ENCODE results near the gene HTR6. TPM values are rescaled to one million over a fixed set of nuclear protein-coding genes. Genes with fewer than 3 reads are reported as not detected.
A peak's percentile ranks its signal among the peaks of the same experiment; 100 is the strongest.

Gene HTR6
- polyA plus RNA-seq, 1 experiment, result not detected

DNA sequence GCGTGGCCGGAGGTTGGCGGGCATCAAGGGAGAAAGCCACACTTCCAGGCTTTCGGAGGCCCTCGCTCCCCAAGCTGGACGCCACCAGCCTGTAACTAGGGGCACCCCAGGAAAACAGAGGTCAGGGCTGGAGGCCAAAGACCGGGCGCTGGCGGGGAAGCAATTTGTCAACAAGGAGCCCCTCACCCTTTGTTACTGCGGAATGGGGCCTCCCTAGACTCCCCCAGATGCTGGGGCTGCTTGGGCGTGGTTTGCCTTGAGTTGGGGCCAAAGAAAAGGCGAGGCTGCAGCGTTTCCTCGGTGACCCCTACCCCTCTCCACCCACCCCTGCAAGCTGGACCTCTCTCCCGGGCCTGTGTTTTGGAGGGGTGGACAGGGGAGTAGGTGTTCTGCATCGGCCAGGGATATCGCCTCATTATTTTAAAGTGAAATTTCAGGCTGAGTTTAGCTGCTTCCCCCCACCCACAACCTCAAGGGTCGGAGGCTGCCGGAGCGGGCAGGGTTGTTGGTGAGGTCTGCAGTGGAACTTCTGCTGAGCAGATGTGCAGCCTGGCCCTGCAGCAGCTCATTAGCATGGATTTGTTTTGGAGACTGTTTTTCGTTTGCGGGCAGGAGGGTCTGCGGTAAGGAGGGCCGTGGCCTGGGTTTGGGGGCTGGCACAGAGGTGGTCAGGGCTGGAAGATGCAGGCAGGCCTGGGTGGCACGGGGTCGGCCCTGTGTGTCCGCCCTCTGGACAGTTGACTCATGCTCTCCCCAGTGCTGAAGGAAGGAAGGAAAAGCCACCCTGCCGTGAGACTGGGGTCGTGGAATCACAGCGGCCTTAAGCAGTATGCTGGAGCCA is 19.0 kb upstream of the HTR6 start:
- Histone ChIP-seq H3K4me3 (ENCODE audit: low read depth, low read length) (peak overlapping the region; percentile 63), H3K27me3 (ENCODE audit: control insufficient read depth, insufficient read depth, low read length) (no peaks in the 10 kb centered on the region), H3K36me3 (ENCODE audit: control insufficient read depth, insufficient read depth, low read length) (no peaks in the 10 kb centered on the region; the same call in 1 of the 2 replicates)
- no peak for DNase-seq (ENCODE audit: low read depth)
- TF ChIP-seq, protein P1, sequence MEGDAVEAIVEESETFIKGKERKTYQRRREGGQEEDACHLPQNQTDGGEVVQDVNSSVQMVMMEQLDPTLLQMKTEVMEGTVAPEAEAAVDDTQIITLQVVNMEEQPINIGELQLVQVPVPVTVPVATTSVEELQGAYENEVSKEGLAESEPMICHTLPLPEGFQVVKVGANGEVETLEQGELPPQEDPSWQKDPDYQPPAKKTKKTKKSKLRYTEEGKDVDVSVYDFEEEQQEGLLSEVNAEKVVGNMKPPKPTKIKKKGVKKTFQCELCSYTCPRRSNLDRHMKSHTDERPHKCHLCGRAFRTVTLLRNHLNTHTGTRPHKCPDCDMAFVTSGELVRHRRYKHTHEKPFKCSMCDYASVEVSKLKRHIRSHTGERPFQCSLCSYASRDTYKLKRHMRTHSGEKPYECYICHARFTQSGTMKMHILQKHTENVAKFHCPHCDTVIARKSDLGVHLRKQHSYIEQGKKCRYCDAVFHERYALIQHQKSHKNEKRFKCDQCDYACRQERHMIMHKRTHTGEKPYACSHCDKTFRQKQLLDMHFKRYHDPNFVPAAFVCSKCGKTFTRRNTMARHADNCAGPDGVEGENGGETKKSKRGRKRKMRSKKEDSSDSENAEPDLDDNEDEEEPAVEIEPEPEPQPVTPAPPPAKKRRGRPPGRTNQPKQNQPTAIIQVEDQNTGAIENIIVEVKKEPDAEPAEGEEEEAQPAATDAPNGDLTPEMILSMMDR (IDR thresholded peaks at IDR 0.05; ENCODE audit: insufficient read depth, low read depth, low read length), result no peak
- CTCF ChIA-PET, result interaction anchor here (0.7 to 1.9 kb wide), 6 partner anchors 11 to 334 kb away, joined by 3 to 4 read pairs (median 3); partner anchors contain the start of genes AKR7A2 and SLC66A1
- POLR2A ChIA-PET, result interaction anchor here (0.5 to 0.7 kb wide), 3 partner anchors 159 to 722 kb away, joined by 3 to 4 read pairs (median 3); no protein-coding TSS in a partner anchor

DNA sequence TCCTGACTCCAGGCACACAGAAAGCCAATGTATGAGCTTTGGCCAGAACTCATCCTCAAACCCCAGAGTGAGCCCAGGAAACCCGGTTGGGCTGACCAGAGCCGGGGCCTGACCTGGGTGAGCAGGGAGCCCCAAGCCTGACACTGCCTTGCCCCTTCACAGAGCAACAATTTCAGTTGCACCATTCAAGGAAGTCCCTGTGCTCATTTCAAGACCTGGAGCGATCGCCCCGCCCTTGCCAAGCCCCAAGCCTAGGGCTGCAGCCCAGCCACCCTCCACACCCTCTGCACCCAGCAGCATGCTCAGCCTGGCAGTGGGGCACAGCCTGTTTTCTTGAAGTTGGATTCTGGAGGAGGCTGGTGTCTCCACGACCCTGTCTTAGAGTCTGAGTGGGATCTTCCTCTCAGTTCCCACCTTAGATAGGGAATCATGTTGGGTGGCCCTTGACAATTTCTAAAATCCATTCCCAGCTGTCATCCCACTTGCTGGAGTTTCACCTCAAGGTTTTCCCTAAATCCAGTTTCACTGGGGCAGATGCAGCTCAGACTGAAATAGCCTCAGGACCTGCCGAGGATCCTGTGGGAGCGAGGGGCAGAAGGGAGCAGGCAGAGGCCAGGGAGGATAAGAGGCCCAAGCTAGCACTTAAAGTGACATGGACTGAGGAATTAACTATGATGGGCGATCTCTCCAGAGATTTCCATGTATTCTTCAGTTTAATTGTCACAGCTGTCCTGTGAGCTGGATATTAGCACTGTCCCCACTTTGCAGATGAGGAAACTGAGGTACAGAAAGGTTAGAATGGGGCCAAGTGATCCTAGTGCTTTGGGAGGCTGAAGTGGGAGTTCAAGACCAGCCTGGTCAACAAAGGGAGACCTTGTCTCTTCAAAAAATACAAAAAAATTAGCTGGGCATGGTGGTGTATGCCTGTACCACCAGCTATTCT is 18.0 kb upstream of the HTR6 start:
- TF ChIP-seq, protein P1 (IDR thresholded peaks at IDR 0.05; ENCODE audit: insufficient read depth, low read depth, low read length), result no peak
- POLR2A ChIA-PET, result no interaction called here
- CTCF ChIA-PET, result interaction anchor here (0.7 to 1.9 kb wide), 11 partner anchors 10 to 335 kb away, joined by 3 to 5 read pairs (median 3); partner anchors contain the start of genes AKR7A2 and SLC66A1
- no peak for DNase-seq (ENCODE audit: low read depth)
- peak overlapping the region; percentile 63 for H3K4me3 ChIP-seq (ENCODE audit: low read depth, low read length)
- H3K36me3 ChIP-seq (ENCODE audit: control insufficient read depth, insufficient read depth, low read length), result no peaks in the 10 kb centered on the region; the same call in 1 of the 2 replicates
- H3K27me3 ChIP-seq (ENCODE audit: control insufficient read depth, insufficient read depth, low read length), result no peaks in the 10 kb centered on the region

DNA sequence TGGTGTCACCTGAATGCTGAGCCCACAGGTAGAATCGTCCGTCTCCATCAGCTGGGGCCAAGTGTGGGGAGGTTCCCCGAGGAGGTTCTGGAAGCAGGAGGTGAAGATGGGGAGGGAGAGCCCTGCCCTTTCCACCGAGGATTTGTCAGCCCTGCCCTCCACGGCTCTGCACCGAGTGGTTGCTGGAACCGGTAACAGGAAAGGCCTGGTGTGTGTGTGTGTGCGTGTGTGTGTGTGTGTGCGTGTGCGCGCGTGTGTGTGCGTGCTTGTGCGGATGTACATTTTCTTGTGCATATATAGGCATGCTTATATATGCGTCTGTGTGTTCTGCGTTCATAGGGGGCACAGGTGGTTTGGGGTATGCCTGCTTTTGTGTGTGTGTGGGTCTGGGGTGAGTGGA is 17.0 kb upstream of the HTR6 start:
- H3K4me3 ChIP-seq (ENCODE audit: low read depth, low read length), result peak overlapping the region; percentile 24; the same call in 1 of the 2 replicates
- CTCF ChIA-PET, result interaction anchor here (1.2 to 2.4 kb wide), 5 partner anchors 12 to 304 kb away, joined by 3 to 11 read pairs (median 5); no protein-coding TSS in a partner anchor
- no peaks in the 10 kb centered on the region for H3K27me3 ChIP-seq (ENCODE audit: control insufficient read depth, insufficient read depth, low read length)
- POLR2A ChIA-PET, result no interaction called here
- no peak for DNase-seq (ENCODE audit: low read depth)
- TF ChIP-seq, protein P1 (IDR thresholded peaks at IDR 0.05; ENCODE audit: insufficient read depth, low read depth, low read length), result no peak
- no peaks in the 10 kb centered on the region; the same call in 1 of the 2 replicates for H3K36me3 ChIP-seq (ENCODE audit: control insufficient read depth, insufficient read depth, low read length)

DNA sequence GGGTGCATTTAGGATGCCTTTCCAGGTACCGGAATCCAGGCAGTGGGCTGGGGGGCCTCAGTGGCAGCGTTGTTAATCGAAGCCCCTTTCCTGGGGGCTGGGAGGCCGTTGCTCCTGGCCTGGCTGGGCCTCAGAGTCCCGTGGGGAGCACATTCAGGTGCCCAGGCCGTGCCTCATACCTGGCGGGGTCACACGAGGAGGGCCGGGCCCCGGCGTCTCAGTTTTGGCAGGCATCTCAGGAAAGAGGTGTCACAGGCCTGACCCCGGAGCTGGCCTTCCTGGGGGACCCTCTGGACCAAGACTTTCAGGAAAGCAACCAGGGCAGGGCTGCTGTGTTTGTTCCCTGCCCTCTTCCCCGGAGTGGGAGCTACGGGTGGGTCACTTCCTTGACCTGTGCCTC is 16.4 kb upstream of the HTR6 start:
- no peak for DNase-seq (ENCODE audit: low read depth)
- Histone ChIP-seq H3K36me3 (ENCODE audit: control insufficient read depth, insufficient read depth, low read length) (no peaks in the 10 kb centered on the region; the same call in 1 of the 2 replicates), H3K27me3 (ENCODE audit: control insufficient read depth, insufficient read depth, low read length) (no peaks in the 10 kb centered on the region), H3K4me3 (ENCODE audit: low read depth, low read length) (no peak overlapping the region)
- TF ChIP-seq, protein P1 (IDR thresholded peaks at IDR 0.05; ENCODE audit: insufficient read depth, low read depth, low read length), result no peak
- POLR2A ChIA-PET, result no interaction called here
- CTCF ChIA-PET, result interaction anchor here (0.7 to 6.9 kb wide), 11 partner anchors 14 to 393 kb away, joined by 3 to 38 read pairs (median 5); no protein-coding TSS in a partner anchor

All from BJ (cell line).